ENCODE data around the gene SLC4A7.

DNA sequence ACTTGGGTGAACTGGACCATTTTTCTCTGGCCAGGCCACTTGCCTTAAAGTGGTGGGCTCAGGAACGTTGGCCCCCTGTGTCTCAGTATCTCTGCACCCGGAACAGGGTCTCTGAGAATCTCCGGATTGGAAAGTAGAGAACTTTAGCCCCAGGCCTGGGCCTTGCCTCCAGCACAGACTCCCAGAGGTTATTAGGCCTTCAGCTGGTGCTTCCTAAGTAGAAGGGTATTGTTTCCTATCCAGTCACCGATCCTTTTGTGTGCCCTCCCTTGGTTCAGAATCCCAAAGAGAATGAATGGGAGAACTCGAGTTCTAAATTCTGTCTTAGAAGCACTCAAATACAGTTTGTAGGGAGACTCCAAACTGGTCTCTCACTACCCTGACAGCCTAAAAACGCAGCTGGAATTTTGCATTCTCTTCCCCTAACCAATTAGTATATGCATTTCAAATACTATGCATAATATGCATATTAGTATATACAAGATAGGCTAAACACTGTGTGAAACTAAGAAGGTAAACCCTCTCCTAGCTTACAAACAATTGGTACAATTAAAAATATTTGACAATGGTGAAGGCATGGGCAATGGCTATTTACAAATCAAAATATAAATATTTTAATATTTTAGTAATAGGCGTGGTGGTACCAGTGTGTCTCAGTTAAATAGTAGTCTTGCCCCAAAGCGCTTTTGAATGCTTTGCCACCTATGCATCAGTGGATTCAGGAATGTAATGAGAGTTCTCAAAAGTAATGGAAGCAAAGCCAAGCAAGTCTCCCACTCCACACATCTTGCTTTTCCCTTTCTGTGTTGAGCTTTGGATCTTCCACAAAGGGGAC lies 48.5 kb upstream of the SLC4A7 start:
- TF ChIP-seq, protein P1, sequence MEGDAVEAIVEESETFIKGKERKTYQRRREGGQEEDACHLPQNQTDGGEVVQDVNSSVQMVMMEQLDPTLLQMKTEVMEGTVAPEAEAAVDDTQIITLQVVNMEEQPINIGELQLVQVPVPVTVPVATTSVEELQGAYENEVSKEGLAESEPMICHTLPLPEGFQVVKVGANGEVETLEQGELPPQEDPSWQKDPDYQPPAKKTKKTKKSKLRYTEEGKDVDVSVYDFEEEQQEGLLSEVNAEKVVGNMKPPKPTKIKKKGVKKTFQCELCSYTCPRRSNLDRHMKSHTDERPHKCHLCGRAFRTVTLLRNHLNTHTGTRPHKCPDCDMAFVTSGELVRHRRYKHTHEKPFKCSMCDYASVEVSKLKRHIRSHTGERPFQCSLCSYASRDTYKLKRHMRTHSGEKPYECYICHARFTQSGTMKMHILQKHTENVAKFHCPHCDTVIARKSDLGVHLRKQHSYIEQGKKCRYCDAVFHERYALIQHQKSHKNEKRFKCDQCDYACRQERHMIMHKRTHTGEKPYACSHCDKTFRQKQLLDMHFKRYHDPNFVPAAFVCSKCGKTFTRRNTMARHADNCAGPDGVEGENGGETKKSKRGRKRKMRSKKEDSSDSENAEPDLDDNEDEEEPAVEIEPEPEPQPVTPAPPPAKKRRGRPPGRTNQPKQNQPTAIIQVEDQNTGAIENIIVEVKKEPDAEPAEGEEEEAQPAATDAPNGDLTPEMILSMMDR (IDR thresholded peaks at IDR 0.05; ENCODE audit: low read depth, low read length, poor library complexity, severe bottlenecking), result no peak
- no peak for TF ChIP-seq EZH2phosphoT487 (IDR thresholded peaks at IDR 0.05; ENCODE audit: borderline replicate concordance, low read length)

Data from DOHH2 (cell line).